Fibroblast of pulmonary artery (primary cell): Measurements from ENCODE around the gene FAM174C.
A peak's percentile ranks its signal among the peaks of the same experiment; 100 is the strongest.

Experiments
- DNase-seq: peaks from one replicate; pipeline ENCODE4 v3.0.0-alpha.2; 2010; ENCODE audit warnings: low read depth
- H3K4me3 ChIP-seq: replicated peaks from 2 replicates; pipeline ENCODE4 v1.5.1; 2011; ENCODE audit warnings: low read depth, mild to moderate bottlenecking, control low read depth, low read length, moderate library complexity
- TF ChIP-seq, protein P1 (sequence below): IDR thresholded peaks from 2 replicates; pipeline ENCODE4 v1.5.1; 2011; ENCODE audit warnings: mild to moderate bottlenecking, control low read depth, low read length, inconsistent platforms; ENCODE audit errors: missing control alignments

The FAM174C gene

DNA sequence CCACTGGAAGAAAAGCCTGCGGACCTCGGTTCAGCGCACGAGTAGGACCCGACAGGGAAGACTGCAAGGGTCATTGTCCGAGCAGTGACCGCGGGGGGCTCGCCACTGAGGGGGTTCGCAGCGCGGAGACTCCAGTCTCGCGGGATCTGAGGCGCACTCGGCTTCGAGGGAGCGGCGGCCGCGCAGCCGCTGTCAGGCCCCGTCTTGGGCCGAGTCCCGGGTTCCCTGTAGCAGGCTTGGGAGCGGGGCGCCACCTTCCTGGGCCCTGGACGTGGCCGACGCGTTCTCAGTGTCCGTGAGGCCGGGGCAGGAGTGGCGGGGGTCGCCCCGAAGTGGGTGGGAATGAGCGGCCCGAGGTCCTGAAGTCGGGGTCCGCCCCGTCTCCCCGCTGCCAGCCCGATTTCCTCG, 474 bp upstream of the FAM174C start:
- H3K4me3 ChIP-seq = peak overlapping the region; percentile 51
- DNase-seq = no peak
- TF ChIP-seq, protein P1, sequence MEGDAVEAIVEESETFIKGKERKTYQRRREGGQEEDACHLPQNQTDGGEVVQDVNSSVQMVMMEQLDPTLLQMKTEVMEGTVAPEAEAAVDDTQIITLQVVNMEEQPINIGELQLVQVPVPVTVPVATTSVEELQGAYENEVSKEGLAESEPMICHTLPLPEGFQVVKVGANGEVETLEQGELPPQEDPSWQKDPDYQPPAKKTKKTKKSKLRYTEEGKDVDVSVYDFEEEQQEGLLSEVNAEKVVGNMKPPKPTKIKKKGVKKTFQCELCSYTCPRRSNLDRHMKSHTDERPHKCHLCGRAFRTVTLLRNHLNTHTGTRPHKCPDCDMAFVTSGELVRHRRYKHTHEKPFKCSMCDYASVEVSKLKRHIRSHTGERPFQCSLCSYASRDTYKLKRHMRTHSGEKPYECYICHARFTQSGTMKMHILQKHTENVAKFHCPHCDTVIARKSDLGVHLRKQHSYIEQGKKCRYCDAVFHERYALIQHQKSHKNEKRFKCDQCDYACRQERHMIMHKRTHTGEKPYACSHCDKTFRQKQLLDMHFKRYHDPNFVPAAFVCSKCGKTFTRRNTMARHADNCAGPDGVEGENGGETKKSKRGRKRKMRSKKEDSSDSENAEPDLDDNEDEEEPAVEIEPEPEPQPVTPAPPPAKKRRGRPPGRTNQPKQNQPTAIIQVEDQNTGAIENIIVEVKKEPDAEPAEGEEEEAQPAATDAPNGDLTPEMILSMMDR = no peak

DNA sequence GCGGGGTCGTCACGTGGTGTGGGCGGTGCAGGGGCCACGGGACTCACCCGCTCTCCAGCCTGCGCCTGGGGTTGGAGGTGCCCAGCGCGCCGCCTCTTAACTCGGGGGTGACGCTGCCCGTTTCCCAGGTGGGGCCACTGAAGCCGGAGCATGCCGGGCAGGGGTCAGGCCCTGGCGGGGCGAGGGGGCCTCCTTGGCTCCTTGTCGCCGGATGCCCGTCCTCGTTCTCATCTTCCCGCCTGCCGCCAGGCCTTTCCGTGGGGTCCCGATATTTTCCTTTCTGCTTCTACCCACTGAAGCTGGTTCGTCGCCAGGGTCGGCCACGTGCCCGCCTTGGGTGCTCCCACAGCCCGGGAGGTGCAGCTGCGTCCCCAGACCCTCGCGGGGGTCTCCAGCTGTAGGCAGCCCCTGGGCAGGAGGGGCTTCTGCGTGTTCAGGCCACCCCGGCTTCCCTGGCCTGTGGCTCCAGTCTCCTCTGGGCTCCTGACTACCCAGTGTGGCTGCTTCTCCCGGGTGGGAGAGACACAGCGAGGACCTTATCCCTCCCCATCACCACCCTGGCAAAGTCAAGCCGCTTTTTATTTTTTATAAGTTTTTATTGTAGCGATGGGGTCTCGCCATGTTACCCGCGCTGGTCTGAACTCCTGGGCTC, 772 bp downstream of the FAM174C start:
- no peak for DNase-seq
- TF ChIP-seq, protein P1 = no peak
- peak overlapping the region; percentile 68 for H3K4me3 ChIP-seq

DNA sequence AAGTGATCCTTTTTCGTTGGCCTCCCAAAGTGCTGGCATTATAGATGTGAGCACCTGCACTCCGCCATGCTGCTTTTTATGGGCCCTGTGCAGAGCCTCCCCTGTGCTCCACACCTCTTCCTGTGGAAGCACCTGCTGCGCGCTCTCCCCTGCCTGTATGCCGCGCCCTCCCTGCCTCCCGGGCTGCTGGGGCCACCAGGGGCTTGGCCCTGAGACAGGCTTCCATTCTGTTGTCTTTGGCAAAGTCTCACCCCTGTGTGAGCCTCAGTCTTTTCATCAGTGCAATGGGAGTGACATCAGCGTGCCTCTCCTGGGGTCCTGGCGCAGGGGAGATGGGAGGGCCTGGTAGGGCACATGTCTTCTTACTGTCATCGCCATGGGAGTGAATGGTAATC, 1.3 kb downstream of the FAM174C start:
- peak overlapping the region; percentile 68 for H3K4me3 ChIP-seq
- TF ChIP-seq, protein P1 = no peak
- no peak for DNase-seq

DNA sequence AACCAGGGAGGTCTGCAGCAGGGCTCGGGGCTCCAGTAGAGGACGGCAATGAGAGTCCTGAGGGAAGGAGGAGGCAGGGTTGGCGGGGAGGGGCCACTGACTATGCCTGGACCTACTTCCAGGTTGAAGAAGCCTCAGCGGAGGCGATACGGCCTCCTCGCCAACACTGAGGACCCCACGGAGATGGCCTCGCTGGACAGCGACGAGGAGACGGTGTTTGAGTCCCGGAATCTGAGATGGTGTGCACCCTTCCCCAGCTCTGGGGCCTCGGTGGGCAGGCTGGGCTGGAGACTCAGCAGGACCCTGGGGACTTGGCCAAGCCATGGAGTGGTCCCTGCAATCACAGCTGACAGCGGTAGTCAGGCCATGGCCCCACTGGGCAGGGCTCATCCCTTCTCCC, 1.7 kb downstream of the FAM174C start:
- no peak overlapping the region for H3K4me3 ChIP-seq
- DNase-seq = no peak
- TF ChIP-seq, protein P1 = no peak

DNA sequence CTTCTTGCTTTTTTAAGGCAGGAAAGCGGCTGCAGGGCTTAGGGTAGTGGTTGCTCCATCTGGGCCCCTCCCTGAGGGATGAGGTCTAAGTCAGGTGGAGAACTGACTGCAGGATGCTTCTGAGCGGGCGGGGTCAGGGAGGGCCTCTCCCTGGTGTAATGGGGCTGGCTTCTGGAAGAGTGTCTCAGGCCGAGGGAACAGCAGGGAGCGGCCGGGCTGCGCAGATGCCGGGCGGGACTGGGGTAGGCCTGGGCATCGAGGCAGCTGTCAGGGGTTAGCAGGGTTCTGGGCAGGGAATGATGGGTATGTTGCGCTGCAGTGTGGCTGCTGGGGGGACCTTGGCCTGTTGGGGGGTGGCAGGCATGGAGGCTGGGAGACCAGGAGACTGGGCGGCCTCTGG, 2.7 kb downstream of the FAM174C start:
- no peak overlapping the region for H3K4me3 ChIP-seq
- TF ChIP-seq, protein P1 = no peak
- DNase-seq = no peak

DNA sequence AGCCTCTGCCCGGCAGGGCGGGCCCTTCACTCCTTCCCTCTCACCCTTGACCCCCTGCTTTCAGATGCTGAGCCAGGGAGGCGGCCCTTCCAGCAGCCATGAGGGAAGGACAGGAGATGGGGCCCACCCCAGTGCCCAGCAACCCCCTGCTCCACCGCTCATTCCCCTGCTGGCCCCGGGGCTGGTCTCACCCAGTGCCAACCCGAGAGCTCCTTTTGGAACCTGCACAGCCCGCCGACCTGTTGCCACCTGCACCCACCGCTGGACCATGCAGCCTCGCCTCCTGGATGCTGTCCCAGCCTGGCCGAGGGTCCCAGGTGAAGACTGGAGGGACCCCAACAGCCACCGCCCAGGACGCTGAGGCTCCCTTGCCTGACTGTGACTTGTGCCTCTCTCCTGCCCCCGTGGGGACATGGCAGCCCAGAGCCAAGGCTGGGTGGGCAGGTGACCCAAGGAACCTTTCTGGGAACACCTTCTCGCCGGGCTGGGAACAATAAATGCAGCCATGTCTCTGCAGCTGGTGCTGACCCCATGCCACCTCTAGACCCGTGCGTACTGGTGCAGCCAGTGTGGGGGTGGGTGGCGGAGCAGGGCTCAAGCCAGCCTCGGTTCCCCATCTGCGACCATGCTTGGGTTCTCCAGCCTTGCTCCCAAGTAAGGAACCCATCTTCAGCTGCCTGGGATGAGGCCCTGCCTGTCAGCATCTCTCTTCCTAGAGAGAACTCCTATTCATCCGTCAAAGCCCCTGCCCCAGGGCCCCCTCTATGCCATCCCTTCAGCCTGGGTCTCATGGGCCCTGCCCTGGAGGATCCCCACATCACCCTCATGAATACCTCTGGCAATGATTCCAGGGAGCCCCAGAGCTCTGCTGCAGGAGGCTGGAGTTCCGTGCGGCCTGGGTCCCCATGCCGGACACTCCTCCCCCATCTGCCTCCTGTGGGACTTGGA, 3.7 kb downstream of the FAM174C start:
- DNase-seq = no peak
- TF ChIP-seq, protein P1 = no peak
- H3K4me3 ChIP-seq = no peak overlapping the region
